ENCODE measurements around the gene STIM1. TPM values are rescaled to one million over a fixed set of nuclear protein-coding genes. Genes with fewer than 3 reads are reported as not detected.
"Not testable (repeated sequence)": the region's sequence is repeated elsewhere in the genome, so short reads cannot be mapped to it uniquely, and the experiment has no call there.

Gene STIM1
- total RNA-seq, 1 experiment from 2014 or later, result 15.2 TPM

- H3K79me1 ChIP-seq (ENCODE audit: insufficient read depth, low read depth, low read length, poor library complexity, severe bottlenecking), result no peaks in the 10 kb centered on the region
- no peak overlapping the region for H3K9ac ChIP-seq (ENCODE audit: extremely low read depth, insufficient read length, low read length)
- no CpG with 5 or more reads among the region's 1 CpG for WGBS (ENCODE audit: extremely low coverage, insufficient read length, low lambda C conversion rate)
- Mint-ChIP-seq H3K9me3 (peaks cover 2 to 4% of the 10 kb centered on the region in 2 experiments; a peak in 2 of 5 replicates), H3K4me3 (no peak overlapping the region), H3K27ac (no peak overlapping the region), H3K27me3 (ENCODE audit: low read depth) (no peaks in the 10 kb centered on the region), H3K4me1 (no peaks in the 10 kb centered on the region), H3K36me3 (ENCODE audit: insufficient read depth in 1 of 3, low read depth in 3 of 3) (no peaks in the 10 kb centered on the region)
- H3K4me1 ChIP-seq (ENCODE audit: insufficient read depth, low read length), result no peaks in the 10 kb centered on the region
- H3K27ac ChIP-seq (ENCODE audit: insufficient read length, low read depth, low read length), result no peak overlapping the region
- H3K56ac ChIP-seq (ENCODE audit: insufficient read length, low read depth, low read length), result no peak overlapping the region
- H4K91ac ChIP-seq (ENCODE audit: insufficient read length, low read depth, low read length), result no peak overlapping the region
- H2AK5ac ChIP-seq (ENCODE audit: insufficient read length, low read length), result no peak overlapping the region
- H3K4me2 ChIP-seq (ENCODE audit: insufficient read depth, insufficient read length, low read length), result no peak overlapping the region
- H3K18ac ChIP-seq (ENCODE audit: insufficient read length, low read depth, low read length), result no peak overlapping the region
- TF ChIP-seq CTCF (conservative IDR thresholded peaks at IDR 0.05), result no peak
- no peaks in the 10 kb centered on the region for H3K79me2 ChIP-seq (ENCODE audit: insufficient read depth, low read length)
- no peak overlapping the region for H2AFZ ChIP-seq (ENCODE audit: low read length)
- no peaks in the 10 kb centered on the region for H3K27me3 ChIP-seq (ENCODE audit: insufficient read depth, low read length)
- H3K4ac ChIP-seq (ENCODE audit: low read depth, low read length), result no peak overlapping the region
- no peaks in the 10 kb centered on the region for H4K20me1 ChIP-seq (ENCODE audit: control insufficient read depth, insufficient read depth, insufficient read length)
- H3K9me3 ChIP-seq (ENCODE audit: control insufficient read depth, low read depth, low read length), result no peaks in the 10 kb centered on the region
- H4K8ac ChIP-seq (replicated peaks; ENCODE audit: insufficient read length, low read depth, low read length), result no peak overlapping the region
- no peak for DNase-seq
- no peak overlapping the region for H3K23ac ChIP-seq (ENCODE audit: insufficient read length, low read depth, low read length)
- H3K23me2 ChIP-seq (ENCODE audit: insufficient read length, low read depth, low read length, poor library complexity, severe bottlenecking), result no peaks in the 10 kb centered on the region
- H2BK20ac ChIP-seq (ENCODE audit: low read depth, low read length, poor library complexity, severe bottlenecking), result no peak overlapping the region
- H3T11ph ChIP-seq (ENCODE audit: low read length), result no peak overlapping the region
- H4K5ac ChIP-seq (ENCODE audit: insufficient read length, low read depth, low read length), result no peak overlapping the region
- no peak overlapping the region for H2BK12ac ChIP-seq (ENCODE audit: insufficient read length, low read depth, low read length)
- H3K14ac ChIP-seq (ENCODE audit: insufficient read depth, low read length), result no peak overlapping the region
- H2BK5ac ChIP-seq (ENCODE audit: insufficient read length, low read length), result no peak overlapping the region
- H2BK15ac ChIP-seq (ENCODE audit: low read depth, low read length), result no peak overlapping the region
- H2BK120ac ChIP-seq (ENCODE audit: low read depth, low read length, poor library complexity, severe bottlenecking), result no peak overlapping the region
Measured at GRCh38 chr11:4050138-4050537, 194.7 kb downstream of the STIM1 start.

GRCh38 chr11:4053200-4053599 is 197.7 kb downstream of the STIM1 start:
- not testable (repeated sequence) for H3K4me1 ChIP-seq (ENCODE audit: insufficient read depth, low read length); DNase-seq; H3K56ac ChIP-seq (ENCODE audit: insufficient read length, low read depth, low read length); H2BK12ac ChIP-seq (ENCODE audit: insufficient read length, low read depth, low read length); H3K9me3 ChIP-seq (ENCODE audit: control insufficient read depth, low read depth, low read length); H3K79me2 ChIP-seq (ENCODE audit: insufficient read depth, low read length); H3K27me3 Mint-ChIP-seq (ENCODE audit: low read depth); H3K27me3 ChIP-seq (ENCODE audit: insufficient read depth, low read length); H3K9me3 Mint-ChIP-seq; H3K18ac ChIP-seq (ENCODE audit: insufficient read length, low read depth, low read length); H3T11ph ChIP-seq (ENCODE audit: low read length); H3K4ac ChIP-seq (ENCODE audit: low read depth, low read length); H3K27ac Mint-ChIP-seq; H3K79me1 ChIP-seq (ENCODE audit: insufficient read depth, low read depth, low read length, poor library complexity, severe bottlenecking); H2BK15ac ChIP-seq (ENCODE audit: low read depth, low read length); H3K14ac ChIP-seq (ENCODE audit: insufficient read depth, low read length); H2AK5ac ChIP-seq (ENCODE audit: insufficient read length, low read length); H4K5ac ChIP-seq (ENCODE audit: insufficient read length, low read depth, low read length); H2BK5ac ChIP-seq (ENCODE audit: insufficient read length, low read length); H4K8ac ChIP-seq (replicated peaks; ENCODE audit: insufficient read length, low read depth, low read length); H2AFZ ChIP-seq (ENCODE audit: low read length); H4K20me1 ChIP-seq (ENCODE audit: control insufficient read depth, insufficient read depth, insufficient read length); H3K4me2 ChIP-seq (ENCODE audit: insufficient read depth, insufficient read length, low read length); H2BK20ac ChIP-seq (ENCODE audit: low read depth, low read length, poor library complexity, severe bottlenecking); H3K36me3 Mint-ChIP-seq (ENCODE audit: insufficient read depth in 1 of 3, low read depth in 3 of 3); H4K91ac ChIP-seq (ENCODE audit: insufficient read length, low read depth, low read length); H3K23ac ChIP-seq (ENCODE audit: insufficient read length, low read depth, low read length); H3K4me3 Mint-ChIP-seq; H3K27ac ChIP-seq (ENCODE audit: insufficient read length, low read depth, low read length); H2BK120ac ChIP-seq (ENCODE audit: low read depth, low read length, poor library complexity, severe bottlenecking); H3K23me2 ChIP-seq (ENCODE audit: insufficient read length, low read depth, low read length, poor library complexity, severe bottlenecking); H3K4me1 Mint-ChIP-seq; H3K9ac ChIP-seq (ENCODE audit: extremely low read depth, insufficient read length, low read length)
- WGBS (ENCODE audit: extremely low coverage, insufficient read length, low lambda C conversion rate), result no CpG with 5 or more reads among the region's 4 CpGs

All from H9 (cell line).